GM21515 (cell line): ENCODE results near the gene BZW2.
"Not testable (repeated sequence)": the region's sequence is repeated elsewhere in the genome, so short reads cannot be mapped to it uniquely, and the experiment has no call there.

Experiments used
- ATAC-seq: cut with Tn5 transposase; IDR thresholded peaks from one replicate; pipeline ENCODE4 v1.9.1; 2021; ENCODE audit not compliant: unreplicated experiment

BZW2 gene

GRCh38 chr7:16644636-16645592, 1.1 kb upstream of the BZW2 start:
- ATAC-seq: no peak

GRCh38 chr7:16646472-16647072, 591 bp downstream of the BZW2 start:
- ATAC-seq: no peak

- no peak for ATAC-seq
Measured at GRCh38 chr7:16647435-16647960, 1.5 kb downstream of the BZW2 start.

GRCh38 chr7:16648551-16648950, 2.6 kb downstream of the BZW2 start:
- ATAC-seq: no peak

- ATAC-seq: no peak
Measured at GRCh38 chr7:16649196-16649595, 3.2 kb downstream of the BZW2 start.

- no peak for ATAC-seq
Measured at GRCh38 chr7:16650266-16650665, 4.3 kb downstream of the BZW2 start.

- ATAC-seq: no peak
Measured at GRCh38 chr7:16651396-16652239, 5.6 kb downstream of the BZW2 start.

- no peak for ATAC-seq
Measured at GRCh38 chr7:16652240-16652583, 6.2 kb downstream of the BZW2 start.

- no peak for ATAC-seq
Measured at GRCh38 chr7:16652888-16653287, 6.9 kb downstream of the BZW2 start.

GRCh38 chr7:16655394-16655793, 9.4 kb downstream of the BZW2 start:
- no peak for ATAC-seq

- ATAC-seq: no peak
Measured at GRCh38 chr7:16656141-16656540, 10.2 kb downstream of the BZW2 start.

GRCh38 chr7:16657656-16658279, 11.8 kb downstream of the BZW2 start:
- ATAC-seq: no peak

GRCh38 chr7:16659854-16660497, 14.0 kb downstream of the BZW2 start:
- not testable (repeated sequence) for ATAC-seq

GRCh38 chr7:16660702-16661464, 14.9 kb downstream of the BZW2 start:
- no peak for ATAC-seq

GRCh38 chr7:16661924-16662323, 15.9 kb downstream of the BZW2 start:
- no peak for ATAC-seq

GRCh38 chr7:16667355-16667754, 21.4 kb downstream of the BZW2 start:
- no peak for ATAC-seq

GRCh38 chr7:16668049-16668858, 22.3 kb downstream of the BZW2 start:
- ATAC-seq: no peak

- no peak for ATAC-seq
Measured at GRCh38 chr7:16668978-16669377, 23.0 kb downstream of the BZW2 start.

GRCh38 chr7:16669581-16669980, 23.6 kb downstream of the BZW2 start:
- no peak for ATAC-seq
